Smooth muscle cell of the coronary artery (primary cell): Measurements from ENCODE around the gene FOXC1. TPM values are rescaled to one million over a fixed set of nuclear protein-coding genes. Genes with fewer than 3 reads are reported as not detected.

Source experiments
- total RNA-seq: library from RNA; depleted of rRNA; stranded (reverse); fragments of >200 nt; gene quantifications from 2 replicates; pipeline ENCODE4 v1.2.3, GENCODE V29; 2014; ENCODE audit warnings: low replicate concordance

Gene FOXC1
- total RNA-seq = 0.59 and 3.8 TPM in 2 replicates

GRCh38 chr6:1609648-1610496, at the start of gene FOXC1:
TSS of gene FOXC1 (plus strand) at chr6:1609915. CDS start at chr6:1610446, 531 bp downstream.

Other genes starting within 250 kb of the FOXC1 start
- 0.08 and 1.2 TPM in 2 replicates for gene FOXF2, start 220.3 kb upstream of the FOXC1 start, total RNA-seq